Lung (tissue), 12 donors: Measurements from ENCODE around the gene DIPK1B. TPM values are rescaled to one million over a fixed set of nuclear protein-coding genes. Genes with fewer than 3 reads are reported as not detected.

ENCODE experiments used
- ATAC-seq: fragments of 200-7000 bp; cut with Tn5 transposase; one replicate; pipeline ENCODE4 v1.9.1; 2020; ENCODE audit warnings: moderate number of reproducible peaks; ENCODE audit not compliant: insufficient read depth, low FRiP score
- DNase-seq, 3 donors: peaks; one replicate each; pipeline ENCODE4 v3.0.0-alpha.2; 2013 to 2017
- H3K27ac ChIP-seq, 2 donors: one replicate each; pipeline ENCODE4 v1.5.1; 2013; ENCODE audit warnings: mild to moderate bottlenecking in 2 of 2, moderate library complexity in 2 of 2, control low read depth in 1 of 2, inconsistent platforms in 1 of 2, low read depth in 1 of 2, low read length in 1 of 2
- H3K27me3 ChIP-seq, 3 donors: one replicate each; pipeline ENCODE4 v1.5.1; 2013; ENCODE audit warnings: low read length in 2 of 3; ENCODE audit not compliant: control insufficient read depth in 3 of 3, insufficient read depth in 3 of 3
- H3K36me3 ChIP-seq, 4 donors: one replicate each; pipeline ENCODE4 v1.5.1; 2013; ENCODE audit warnings: low read length in 4 of 4, mild to moderate bottlenecking in 1 of 4, moderate library complexity in 1 of 4; ENCODE audit not compliant: control insufficient read depth in 4 of 4, insufficient read depth in 4 of 4
- H3K4me1 ChIP-seq, 5 donors: one replicate each; pipeline ENCODE4 v1.5.1; 2013; ENCODE audit warnings: low read length in 5 of 5, mild to moderate bottlenecking in 2 of 5, moderate library complexity in 1 of 5; ENCODE audit not compliant: control insufficient read depth in 5 of 5, insufficient read depth in 5 of 5
- H3K4me3 ChIP-seq: one replicate; pipeline ENCODE4 v1.5.1; 2013; ENCODE audit warnings: mild to moderate bottlenecking, control low read depth, moderate library complexity
- H3K9ac ChIP-seq, 2 donors: one replicate each; pipeline ENCODE4 v1.5.1; 2013; ENCODE audit warnings: low read length in 2 of 2, control low read depth in 1 of 2; ENCODE audit not compliant: insufficient read depth in 1 of 2
- H3K9me3 ChIP-seq, 4 donors: one replicate each; pipeline ENCODE4 v1.5.1; 2013; ENCODE audit warnings: low read length in 3 of 4, mild to moderate bottlenecking in 1 of 4, moderate library complexity in 1 of 4; ENCODE audit not compliant: control insufficient read depth in 4 of 4, insufficient read depth in 3 of 4
- CTCF ChIP-seq: IDR thresholded peaks from 2 replicates; pipeline ENCODE4 v1.5.1; 2012; ENCODE audit warnings: mild to moderate bottlenecking; ENCODE audit errors: control extremely low read depth, extremely low read depth
- WGBS, 2 donors: extraction: QIAGEN DNeasy Blood & Tissue Kit; methylation state at CpG; one replicate each; pipeline ENCODE4 v1.1.7; 2013; 5-methylcytosine and 5-hydroxymethylcytosine counted together
- polyA plus RNA-seq, 2 donors: library from polyadenylated mRNA; stranded (reverse); fragments of 200-250 nt; gene quantifications; one replicate each; pipeline ENCODE4 v1.2.1, GENCODE V29; 2013
- total RNA-seq, 2 donors: library from RNA; depleted of rRNA in 1 of 2; stranded (reverse); fragments of >200 nt in 1 of 2; gene quantifications; one replicate each; pipeline ENCODE4 v1.2.1, GENCODE V29; 2014 to 2021
- donor health status: control.
- donor health status: control.
- donor health status: Bipolar disorder and iron deficiency.
- donor health status: healthy.
- donor health status: DM: yes; HTN: yes; CAD: no.

The DIPK1B gene
- total and polyA plus RNA-seq, 4 donors, result 12.5 to 26.7 (median 13.9) TPM

GRCh38 chr9:136691316-136692184 lies 20.8 kb upstream of the DIPK1B start:
- Histone ChIP-seq H3K27me3 (no peaks in the 10 kb centered on the region), H3K9ac (no peak overlapping the region), H3K9me3 (no peaks in the 10 kb centered on the region), H3K4me3 (no peak overlapping the region), H3K27ac (peak overlapping the region in 1 of 2 donors; percentile 27), H3K4me1 (peaks cover 0 to 16% (median 16%) of the 10 kb centered on the region in 5 donors), H3K36me3 (no peaks in the 10 kb centered on the region)
- no peak for TF ChIP-seq CTCF
- 92 to 96% methylated on average over 26 to 29 of the region's 29 CpGs for WGBS, 2 donors
- ATAC-seq (no peak), DNase-seq (no peak)

DNA sequence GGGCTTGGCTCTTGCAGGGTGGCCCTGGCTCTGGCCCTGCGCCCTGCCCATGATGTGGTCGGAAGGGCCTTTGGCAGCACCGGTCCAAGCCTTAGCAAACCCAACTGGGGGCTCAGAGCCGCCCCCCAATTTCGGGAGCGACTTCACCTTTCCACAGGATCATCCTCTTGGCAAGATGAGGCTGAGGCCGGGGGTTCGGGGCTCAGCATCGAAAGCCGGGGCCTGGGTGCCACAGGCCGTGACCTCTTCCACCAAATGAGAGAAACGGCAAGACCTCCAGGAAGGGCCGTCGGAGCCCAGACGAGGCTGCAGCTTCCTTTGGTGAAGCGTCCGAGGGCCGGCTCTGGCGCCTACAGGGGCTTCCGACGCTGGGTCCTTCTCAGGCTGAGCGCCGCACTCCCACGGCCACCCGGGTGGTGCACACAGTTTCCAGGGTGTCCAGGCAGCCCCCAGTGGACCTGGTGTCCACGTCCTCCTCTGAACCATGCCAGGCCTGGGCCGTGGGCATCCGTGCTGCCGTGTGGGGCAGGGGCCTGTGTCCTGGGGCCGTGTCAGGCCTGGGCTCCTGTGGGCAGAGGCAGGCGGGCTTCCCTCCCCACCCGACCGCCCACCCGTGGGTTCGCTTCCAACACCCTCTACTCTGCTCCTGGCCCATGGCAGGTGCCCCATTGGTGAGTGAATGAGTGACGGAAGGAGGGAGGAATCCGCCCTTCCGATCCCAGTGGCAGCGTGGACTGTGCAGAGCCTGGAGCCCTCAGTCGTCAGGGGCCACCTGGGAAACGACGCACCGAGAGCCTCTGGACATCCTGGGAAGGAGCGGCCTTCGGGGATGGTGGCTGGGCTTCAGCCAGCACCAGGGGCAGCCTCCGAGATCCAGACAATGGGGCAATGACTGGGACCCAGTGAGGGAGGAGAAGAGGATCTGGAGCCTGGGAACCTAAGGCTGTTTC lies 19.9 kb upstream of the DIPK1B start:
- peaks cover 0 to 21% (median 17%) of the 10 kb centered on the region in 5 donors for H3K4me1 ChIP-seq
- no peak overlapping the region for H3K4me3 ChIP-seq
- no peaks in the 10 kb centered on the region for H3K36me3 ChIP-seq
- H3K27ac ChIP-seq, result no peak overlapping the region
- 85 to 88% methylated on average over 46 of the region's 46 CpGs for WGBS, 2 donors
- H3K27me3 ChIP-seq, result no peaks in the 10 kb centered on the region
- ATAC-seq (no peak), DNase-seq (no peak)
- H3K9ac ChIP-seq, result no peak overlapping the region
- no peaks in the 10 kb centered on the region for H3K9me3 ChIP-seq
- no peak for TF ChIP-seq CTCF

DNA sequence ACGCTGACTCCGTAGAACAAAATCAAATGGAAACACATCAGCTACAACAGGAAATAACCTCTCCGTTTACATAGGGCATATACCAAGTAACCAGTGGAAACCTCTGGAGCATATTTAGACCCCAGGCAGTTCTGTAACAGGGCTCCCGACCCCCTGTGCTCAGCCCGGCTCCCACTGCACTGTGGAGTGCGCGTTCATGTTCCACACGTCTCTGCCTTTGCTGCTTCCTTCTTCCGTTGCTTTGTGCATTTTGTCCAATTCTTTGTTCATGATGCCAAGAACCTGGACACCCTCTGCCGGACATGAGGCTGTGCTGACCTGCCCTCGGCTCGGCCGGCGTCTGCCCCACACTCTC lies 19.3 kb upstream of the DIPK1B start:
- H3K27ac ChIP-seq, result peak overlapping the region in 1 of 2 donors; percentile 78
- H3K4me1 ChIP-seq, result peaks cover 0 to 22% (median 15%) of the 10 kb centered on the region in 5 donors
- no peak overlapping the region for H3K4me3 ChIP-seq
- ATAC-seq (no peak), DNase-seq (no peak)
- WGBS, 2 donors, result 63 to 73% methylated on average over 14 of the region's 14 CpGs
- H3K36me3 ChIP-seq, result no peaks in the 10 kb centered on the region
- no peaks in the 10 kb centered on the region for H3K27me3 ChIP-seq
- no peaks in the 10 kb centered on the region for H3K9me3 ChIP-seq
- H3K9ac ChIP-seq, result no peak overlapping the region
- no peak for TF ChIP-seq CTCF
